Mesenchymal stem cell (in vitro differentiated cells and primary cell): ENCODE data around the gene TMEM248.

Experiments used
- DNase-seq: peaks from one replicate; pipeline ENCODE4 v3.0.0-alpha.2; 2013
- H2AFZ ChIP-seq: one replicate; pipeline ENCODE4 v1.6.1; 2013; ENCODE audit warnings: low read depth, mild to moderate bottlenecking, control low read depth, inconsistent platforms, low read length, moderate library complexity
- H2AK5ac ChIP-seq: 2 replicates; pipeline ENCODE4 v1.6.1; 2013; ENCODE audit warnings: low read length, moderate library complexity, mild to moderate bottlenecking, inconsistent platforms; ENCODE audit not compliant: severe bottlenecking
- H2BK120ac ChIP-seq: one replicate; pipeline ENCODE4 v1.6.1; 2013; ENCODE audit warnings: low read depth, mild to moderate bottlenecking, inconsistent platforms, low read length, moderate library complexity
- H2BK12ac ChIP-seq, 2 experiments: one replicate each; pipeline ENCODE4 v1.6.1; 2013; ENCODE audit warnings: inconsistent platforms in 2 of 2, low read length in 2 of 2, mild to moderate bottlenecking in 2 of 2, moderate library complexity in 2 of 2, control low read depth in 1 of 2
- H2BK15ac ChIP-seq: one replicate; pipeline ENCODE4 v1.6.1; 2013; ENCODE audit warnings: mild to moderate bottlenecking, low read depth, inconsistent platforms; ENCODE audit not compliant: poor library complexity, severe bottlenecking
- H2BK5ac ChIP-seq: 2 replicates; pipeline ENCODE4 v1.6.1; 2013; ENCODE audit warnings: low read depth, mild to moderate bottlenecking, low read length, control low read depth, inconsistent platforms; ENCODE audit not compliant: poor library complexity, severe bottlenecking
- H3K14ac ChIP-seq, 2 experiments: one replicate each; pipeline ENCODE4 v1.6.1; 2013; ENCODE audit warnings: inconsistent platforms in 2 of 2, low read length in 2 of 2, control low read depth in 1 of 2, mild to moderate bottlenecking in 1 of 2, moderate library complexity in 1 of 2
- H3K18ac ChIP-seq, 2 experiments: one replicate each; pipeline ENCODE4 v1.6.1; 2013; ENCODE audit warnings: inconsistent platforms in 2 of 2, low read length in 2 of 2, control low read depth in 1 of 2, low read depth in 1 of 2, mild to moderate bottlenecking in 1 of 2
- H3K23ac ChIP-seq, 2 experiments: one replicate each; pipeline ENCODE4 v1.6.1; 2013; ENCODE audit warnings: inconsistent platforms in 2 of 2, low read length in 2 of 2, mild to moderate bottlenecking in 2 of 2, moderate library complexity in 2 of 2, control low read depth in 1 of 2
- H3K27ac ChIP-seq: 2 replicates; pipeline ENCODE4 v1.5.1; 2013; ENCODE audit warnings: mild to moderate bottlenecking, moderate library complexity, low read length, control low read depth, inconsistent platforms; ENCODE audit not compliant: poor library complexity, severe bottlenecking
- H3K27me3 ChIP-seq, 2 experiments: 2 replicates each; pipeline versions ENCODE4 v1.6.1 to v1.7.0; 2013; ENCODE audit warnings: low read length in 2 of 2, mild to moderate bottlenecking in 2 of 2, moderate library complexity in 2 of 2, control low read depth in 1 of 2, inconsistent platforms in 1 of 2; ENCODE audit not compliant: control insufficient read depth in 1 of 2, insufficient read depth in 1 of 2
- H3K36me3 ChIP-seq, 2 experiments: 2 replicates each; pipeline versions ENCODE4 v1.6.1 to v1.7.0; 2013; ENCODE audit warnings: low read length in 2 of 2, control low read depth in 1 of 2, inconsistent platforms in 1 of 2, low read depth in 1 of 2, mild to moderate bottlenecking in 1 of 2; ENCODE audit not compliant: insufficient read depth in 2 of 2, control insufficient read depth in 1 of 2
- H3K4ac ChIP-seq, 2 experiments: one replicate each; pipeline ENCODE4 v1.6.1; 2013; ENCODE audit warnings: inconsistent platforms in 2 of 2, low read length in 2 of 2, mild to moderate bottlenecking in 2 of 2, moderate library complexity in 2 of 2, control low read depth in 1 of 2, low read depth in 1 of 2
- H3K4me1 ChIP-seq: 2 replicates; pipeline ENCODE4 v1.6.1; 2013; ENCODE audit warnings: low read depth, low read length, control low read depth; ENCODE audit not compliant: control insufficient read depth, insufficient read depth
- H3K4me2 ChIP-seq: 2 replicates; pipeline ENCODE4 v1.6.1; 2013; ENCODE audit warnings: low read length, mild to moderate bottlenecking, inconsistent platforms; ENCODE audit not compliant: poor library complexity, severe bottlenecking
- H3K4me3 ChIP-seq, 2 experiments: 2 replicates each; pipeline versions ENCODE4 v1.5.1 to v1.7.0; 2013; ENCODE audit warnings: low read length in 2 of 2, mild to moderate bottlenecking in 2 of 2, control low read depth in 1 of 2, low read depth in 1 of 2; ENCODE audit not compliant: insufficient read depth in 1 of 2
- H3K79me1 ChIP-seq: replicated peaks from 2 replicates; pipeline ENCODE4 v1.6.1; 2013; ENCODE audit warnings: mild to moderate bottlenecking, control low read depth, low read length, inconsistent platforms; ENCODE audit not compliant: poor library complexity, severe bottlenecking
- H3K9ac ChIP-seq: 2 replicates; pipeline ENCODE4 v1.7.0; 2013; ENCODE audit warnings: mild to moderate bottlenecking, low read length, moderate library complexity
- H3K9me3 ChIP-seq: 2 replicates; pipeline ENCODE4 v1.7.0; 2013; ENCODE audit warnings: mild to moderate bottlenecking, low read length; ENCODE audit not compliant: control insufficient read depth
- H4K8ac ChIP-seq: one replicate; pipeline ENCODE4 v1.6.1; 2013; ENCODE audit warnings: inconsistent platforms, mild to moderate bottlenecking, low read length, moderate library complexity
- H4K91ac ChIP-seq: one replicate; pipeline ENCODE4 v1.6.1; 2013; ENCODE audit warnings: mild to moderate bottlenecking, low read length, inconsistent platforms
- WGBS: methylation state at CpG from one replicate; pipeline ENCODE4 v1.1.7; 2013; ENCODE audit warnings: mixed read lengths; 5-methylcytosine and 5-hydroxymethylcytosine counted together

The TMEM248 gene

GRCh38 chr7:66960192-66960591 lies 39.2 kb downstream of the TMEM248 start:
- Histone ChIP-seq H3K4me1 (no peaks in the 10 kb centered on the region), H3K79me1 (peaks cover 10% of the 10 kb centered on the region), H3K27ac (no peak overlapping the region), H3K4ac (no peak overlapping the region), H3K4me3 (no peak overlapping the region), H3K36me3 (peaks cover 41 to 59% of the 10 kb centered on the region in 2 experiments), H4K8ac (no peak overlapping the region), H2BK15ac (no peak overlapping the region), H3K4me2 (no peak overlapping the region), H3K23ac (no peak overlapping the region), H3K9me3 (no peaks in the 10 kb centered on the region), H2BK5ac (no peak overlapping the region), H3K27me3 (no peaks in the 10 kb centered on the region), H3K9ac (no peak overlapping the region), H3K14ac (no peak overlapping the region), H3K18ac (no peak overlapping the region), H2AK5ac (no peak overlapping the region), H4K91ac (no peak overlapping the region), H2BK12ac (no peak overlapping the region), H2BK120ac (no peak overlapping the region), H2AFZ (no peak overlapping the region)
- no peak for DNase-seq
- WGBS = 96% methylated on average over 4 of the region's 4 CpGs

- Histone ChIP-seq H3K4me3 (no peak overlapping the region), H3K9ac (no peak overlapping the region), H3K36me3 (peaks cover 41 to 50% of the 10 kb centered on the region in 2 experiments), H2BK12ac (no peak overlapping the region), H3K4ac (no peak overlapping the region), H3K27me3 (no peaks in the 10 kb centered on the region), H3K27ac (no peak overlapping the region), H2BK15ac (no peak overlapping the region), H2BK120ac (no peak overlapping the region), H3K18ac (no peak overlapping the region), H3K79me1 (peaks cover 5% of the 10 kb centered on the region), H3K9me3 (no peaks in the 10 kb centered on the region), H2AFZ (no peak overlapping the region), H3K4me1 (peaks cover 1% of the 10 kb centered on the region), H3K23ac (no peak overlapping the region), H2AK5ac (no peak overlapping the region), H3K14ac (no peak overlapping the region), H4K8ac (peak overlapping the region; percentile 41), H3K4me2 (no peak overlapping the region), H2BK5ac (no peak overlapping the region), H4K91ac (no peak overlapping the region)
- WGBS = 98% methylated on average over 5 of the region's 5 CpGs
- no peak for DNase-seq
Observed at GRCh38 chr7:66961096-66961495, 40.1 kb downstream of the TMEM248 start.

- Histone ChIP-seq H3K4me1 (peaks cover 1% of the 10 kb centered on the region), H2AFZ (no peak overlapping the region), H3K27me3 (no peaks in the 10 kb centered on the region), H3K4ac (no peak overlapping the region), H3K27ac (no peak overlapping the region), H3K4me3 (no peak overlapping the region), H3K36me3 (peaks cover 17 to 31% of the 10 kb centered on the region in 2 experiments), H3K9me3 (no peaks in the 10 kb centered on the region), H4K8ac (no peak overlapping the region), H3K9ac (no peak overlapping the region), H2BK5ac (no peak overlapping the region), H3K18ac (no peak overlapping the region), H3K4me2 (no peak overlapping the region), H2AK5ac (no peak overlapping the region), H4K91ac (no peak overlapping the region), H3K23ac (no peak overlapping the region), H3K14ac (no peak overlapping the region), H2BK120ac (no peak overlapping the region), H2BK12ac (no peak overlapping the region), H2BK15ac (no peak overlapping the region), H3K79me1 (no peaks in the 10 kb centered on the region)
- WGBS = 84% methylated on average over 4 of the region's 4 CpGs
- peak; percentile 28 for DNase-seq
Observed at GRCh38 chr7:66964411-66964810, 43.4 kb downstream of the TMEM248 start.

GRCh38 chr7:66967029-66967428 lies 46.0 kb downstream of the TMEM248 start:
- Histone ChIP-seq H4K91ac (peak overlapping the region; percentile 18), H3K4me1 (peaks cover 6% of the 10 kb centered on the region), H3K27me3 (no peaks in the 10 kb centered on the region), H2BK120ac (no peak overlapping the region), H4K8ac (no peak overlapping the region), H3K4ac (no peak overlapping the region), H3K27ac (no peak overlapping the region), H3K14ac (no peak overlapping the region), H2BK12ac (no peak overlapping the region), H3K9me3 (no peaks in the 10 kb centered on the region), H2BK15ac (no peak overlapping the region), H3K23ac (no peak overlapping the region), H3K9ac (no peak overlapping the region), H2BK5ac (no peak overlapping the region), H3K36me3 (peaks cover 4 to 15% of the 10 kb centered on the region in 2 experiments), H3K79me1 (no peaks in the 10 kb centered on the region), H3K4me2 (no peak overlapping the region), H2AFZ (no peak overlapping the region), H3K18ac (no peak overlapping the region), H2AK5ac (no peak overlapping the region), H3K4me3 (no peak overlapping the region)
- WGBS = 94% methylated on average over 6 of the region's 6 CpGs
- DNase-seq = no peak
